ENCODE results near the gene FRK. TPM values are rescaled to one million over a fixed set of nuclear protein-coding genes. Genes with fewer than 3 reads are reported as not detected.

FRK gene
- total RNA-seq, 2 experiments from 2014 or later: 0.13 to 0.46 TPM

- no peak for TF ChIP-seq CTCF (conservative IDR thresholded peaks at IDR 0.05; ENCODE audit: low read length)
- TF ChIP-seq EZH2phosphoT487 (IDR thresholded peaks at IDR 0.05; ENCODE audit: borderline replicate concordance, low read depth, low read length): no peak
- H3K4me3 ChIP-seq (ENCODE audit: low read depth, low read length, poor library complexity, severe bottlenecking): no peak overlapping the region
- no TSS peak for BruUV-seq (replicated peaks)
- no peaks in the 10 kb centered on the region for H3K4me1 ChIP-seq (ENCODE audit: insufficient read depth, low read length, poor library complexity, severe bottlenecking)
- H3K79me2 ChIP-seq (ENCODE audit: insufficient read depth, low read depth, low read length): no peaks in the 10 kb centered on the region
- POLR2A ChIA-PET: interaction anchor here (0.7 to 1.6 kb wide), 7 partner anchors 9 to 65 kb away, joined by 3 to 5 read pairs (median 4); partner anchors contain the start of gene FRK
- DNase-seq (ENCODE audit: low spot score): no peak
- no peak overlapping the region for H2AFZ ChIP-seq (ENCODE audit: low read length)
- H3K36me3 ChIP-seq (ENCODE audit: insufficient read depth, low read length): no peaks in the 10 kb centered on the region
- no peaks in the 10 kb centered on the region for H4K20me1 ChIP-seq (ENCODE audit: insufficient read depth, low read length)
- H3K9me2 ChIP-seq (ENCODE audit: insufficient read depth, low read length): no peaks in the 10 kb centered on the region
- H3K4me2 ChIP-seq (ENCODE audit: low read length): no peak overlapping the region
- no peak overlapping the region for H3K27ac ChIP-seq (ENCODE audit: low read depth, low read length, poor library complexity, severe bottlenecking)
- no peaks in the 10 kb centered on the region for H3K9me3 ChIP-seq (ENCODE audit: low read length)
- CTCF ChIA-PET (ENCODE audit: unreplicated experiment): no interaction called here
- intact Hi-C loops (cut with micrococcal nuclease; ENCODE audit: unreplicated experiment): no loop called here
Observed at GRCh38 chr6:116070616-116071389, 10.1 kb upstream of the FRK start.

GRCh38 chr6:116070101-116070500, 9.4 kb upstream of the FRK start:
- Histone ChIP-seq H2AFZ (ENCODE audit: low read length) (no peak overlapping the region), H4K20me1 (ENCODE audit: insufficient read depth, low read length) (no peaks in the 10 kb centered on the region), H3K4me3 (ENCODE audit: low read depth, low read length, poor library complexity, severe bottlenecking) (no peak overlapping the region), H3K79me2 (ENCODE audit: insufficient read depth, low read depth, low read length) (no peaks in the 10 kb centered on the region), H3K36me3 (ENCODE audit: insufficient read depth, low read length) (no peaks in the 10 kb centered on the region), H3K9me3 (ENCODE audit: low read length) (no peaks in the 10 kb centered on the region), H3K4me1 (ENCODE audit: insufficient read depth, low read length, poor library complexity, severe bottlenecking) (no peaks in the 10 kb centered on the region), H3K9me2 (ENCODE audit: insufficient read depth, low read length) (no peaks in the 10 kb centered on the region), H3K27ac (ENCODE audit: low read depth, low read length, poor library complexity, severe bottlenecking) (no peak overlapping the region), H3K4me2 (ENCODE audit: low read length) (no peak overlapping the region)
- intact Hi-C loops (cut with micrococcal nuclease; ENCODE audit: unreplicated experiment): no loop called here
- ChIA-PET CTCF (ENCODE audit: unreplicated experiment) (no interaction called here), POLR2A (interaction anchor here (1.2 to 1.6 kb wide), 3 partner anchors 9 to 21 kb away, joined by 4 to 5 read pairs (median 4); no protein-coding TSS in a partner anchor)
- BruUV-seq (replicated peaks): no TSS peak
- no peak for TF ChIP-seq CTCF (conservative IDR thresholded peaks at IDR 0.05; ENCODE audit: low read length)
- TF ChIP-seq EZH2phosphoT487 (IDR thresholded peaks at IDR 0.05; ENCODE audit: borderline replicate concordance, low read depth, low read length): no peak
- DNase-seq (ENCODE audit: low spot score): no peak

- Histone ChIP-seq H3K4me3 (ENCODE audit: low read depth, low read length, poor library complexity, severe bottlenecking) (no peak overlapping the region), H2AFZ (ENCODE audit: low read length) (no peak overlapping the region), H3K36me3 (ENCODE audit: insufficient read depth, low read length) (no peaks in the 10 kb centered on the region), H3K79me2 (ENCODE audit: insufficient read depth, low read depth, low read length) (no peaks in the 10 kb centered on the region), H3K9me2 (ENCODE audit: insufficient read depth, low read length) (no peaks in the 10 kb centered on the region), H3K4me1 (ENCODE audit: insufficient read depth, low read length, poor library complexity, severe bottlenecking) (no peaks in the 10 kb centered on the region), H3K4me2 (ENCODE audit: low read length) (no peak overlapping the region), H3K27ac (ENCODE audit: low read depth, low read length, poor library complexity, severe bottlenecking) (no peak overlapping the region), H3K9me3 (ENCODE audit: low read length) (no peaks in the 10 kb centered on the region), H4K20me1 (ENCODE audit: insufficient read depth, low read length) (no peaks in the 10 kb centered on the region)
- intact Hi-C loops (cut with micrococcal nuclease; ENCODE audit: unreplicated experiment): no loop called here
- TF ChIP-seq EZH2phosphoT487 (IDR thresholded peaks at IDR 0.05; ENCODE audit: borderline replicate concordance, low read depth, low read length): no peak
- TF ChIP-seq CTCF (conservative IDR thresholded peaks at IDR 0.05; ENCODE audit: low read length): no peak
- no TSS peak for BruUV-seq (replicated peaks)
- POLR2A ChIA-PET: interaction anchor here (1.8 kb wide), 1 partner anchor 17 kb away, joined by 6 read pairs; no protein-coding TSS in a partner anchor
- CTCF ChIA-PET (ENCODE audit: unreplicated experiment): no interaction called here
- no peak for DNase-seq (ENCODE audit: low spot score)
Observed at GRCh38 chr6:116066789-116067188, 6.1 kb upstream of the FRK start.

Data from OCI-LY7 (cell line).